CD14-positive monocyte (primary cell): ENCODE results near the gene CNOT6. TPM values are rescaled to one million over a fixed set of nuclear protein-coding genes. Genes with fewer than 3 reads are reported as not detected.

Experiments
- DNase-seq, 3 donors: peaks; one replicate each; pipeline ENCODE4 v3.0.0-alpha.2; 2011 to 2022
- H2AFZ ChIP-seq: 2 replicates; pipeline ENCODE4 v1.6.0; 2012; ENCODE audit warnings: mild to moderate bottlenecking, low read depth, low read length, inconsistent platforms; ENCODE audit not compliant: insufficient read depth, poor library complexity, severe bottlenecking
- H3K27ac ChIP-seq, 2 donors: 1 replicate in 1 of 2; 2 replicates in 1 of 2; pipeline ENCODE4 v1.5.1; 2012 to 2013; ENCODE audit warnings: low read length in 2 of 2, control low read depth in 1 of 2, inconsistent platforms in 1 of 2, low read depth in 1 of 2, mild to moderate bottlenecking in 1 of 2
- H3K27me3 ChIP-seq, 2 donors: one replicate each; pipeline versions ENCODE4 v1.6.0 to v1.6.1; 2011 to 2013; ENCODE audit warnings: low read length in 2 of 2; ENCODE audit not compliant: control insufficient read depth in 2 of 2, insufficient read depth in 2 of 2
- H3K36me3 ChIP-seq, 2 donors: replicated peaks in 1 of 2; 1 replicate in 1 of 2; 2 replicates in 1 of 2; pipeline versions ENCODE4 v1.5.1 to v1.6.1; 2012 to 2013; ENCODE audit warnings: low read length in 2 of 2, control low read depth in 1 of 2, inconsistent platforms in 1 of 2, mild to moderate bottlenecking in 1 of 2; ENCODE audit not compliant: insufficient read depth in 2 of 2, control insufficient read depth in 1 of 2
- H3K4me1 ChIP-seq, 2 donors: 1 replicate in 1 of 2; 2 replicates in 1 of 2; pipeline versions ENCODE4 v1.5.1 to v1.6.1; 2012 to 2013; ENCODE audit warnings: low read length in 2 of 2, control low read depth in 1 of 2, inconsistent platforms in 1 of 2, mild to moderate bottlenecking in 1 of 2, moderate library complexity in 1 of 2; ENCODE audit not compliant: insufficient read depth in 2 of 2, control insufficient read depth in 1 of 2
- H3K4me2 ChIP-seq: replicated peaks from 2 replicates; pipeline ENCODE3; 2012; ENCODE audit warnings: low read length, moderate library complexity, mild to moderate bottlenecking; ENCODE audit not compliant: poor library complexity, severe bottlenecking; ENCODE audit errors: extremely low read depth
- H3K4me3 ChIP-seq, 3 experiments: fragments of 200-600 bp in 1 of 3; sonication (generic) in 1 of 3; replicated peaks in 1 of 3; 1 replicate in 2 of 3; 2 replicates in 1 of 3; pipeline ENCODE4 v1.5.1; 2011 to 2013; ENCODE audit warnings: low read length in 3 of 3, mild to moderate bottlenecking in 3 of 3, control low read depth in 2 of 3, low read depth in 2 of 3, inconsistent platforms in 1 of 3, moderate library complexity in 1 of 3
- H3K79me2 ChIP-seq: 2 replicates; pipeline ENCODE4 v1.6.0; 2012; ENCODE audit warnings: mild to moderate bottlenecking, control low read depth, inconsistent platforms, low read length, moderate library complexity; ENCODE audit not compliant: insufficient read depth
- H3K9ac ChIP-seq: 2 replicates; pipeline ENCODE4 v1.6.0; 2017; ENCODE audit warnings: low read length, mild to moderate bottlenecking; ENCODE audit not compliant: insufficient read depth, poor library complexity, severe bottlenecking
- H3K9me3 ChIP-seq, 2 donors: replicated peaks in 1 of 2; 1 replicate in 1 of 2; 2 replicates in 1 of 2; pipeline versions ENCODE4 v1.5.1 to v1.6.1; 2012 to 2013; ENCODE audit warnings: low read length in 2 of 2, control low read depth in 1 of 2; ENCODE audit not compliant: control insufficient read depth in 1 of 2, insufficient read depth in 1 of 2
- H4K20me1 ChIP-seq: 2 replicates; pipeline ENCODE4 v1.6.0; 2012; ENCODE audit warnings: mild to moderate bottlenecking, low read length, control low read depth, moderate library complexity; ENCODE audit not compliant: insufficient read depth
- H3K27ac Mint-ChIP-seq, 7 donors: one replicate each; pipeline ENCODE4 v1.8.0; 2020; ENCODE audit warnings: mild to moderate bottlenecking in 7 of 7, mixed read lengths in 7 of 7, moderate library complexity in 6 of 7, inconsistent platforms in 2 of 7
- H3K27me3 Mint-ChIP-seq, 3 donors: one replicate each; pipeline ENCODE4 v1.8.0; 2021 to 2022; ENCODE audit warnings: low read depth in 3 of 3, mild to moderate bottlenecking in 3 of 3, mixed read lengths in 3 of 3, moderate library complexity in 3 of 3, inconsistent platforms in 1 of 3
- H3K36me3 Mint-ChIP-seq, 2 donors: one replicate each; pipeline ENCODE4 v1.8.0; 2020; ENCODE audit warnings: mixed read lengths in 2 of 2, inconsistent platforms in 1 of 2, mild to moderate bottlenecking in 1 of 2
- H3K4me1 Mint-ChIP-seq: one replicate; pipeline ENCODE4 v1.8.0; 2020; ENCODE audit warnings: mild to moderate bottlenecking, mixed read lengths
- H3K4me3 Mint-ChIP-seq, 2 donors: one replicate each; pipeline ENCODE4 v1.8.0; 2020; ENCODE audit warnings: mild to moderate bottlenecking in 2 of 2, mixed read lengths in 2 of 2, moderate library complexity in 1 of 2
- H3K9me3 Mint-ChIP-seq, 7 donors: one replicate each; pipeline ENCODE4 v1.8.0; 2020 to 2022; ENCODE audit warnings: mixed read lengths in 7 of 7, mild to moderate bottlenecking in 6 of 7, moderate library complexity in 6 of 7, inconsistent platforms in 2 of 7
- CTCF ChIP-seq: fragments of 200-600 bp; IDR thresholded peaks from one replicate; pipeline ENCODE4 v1.8.0; 2022; ENCODE audit warnings: antibody characterized with exemption, mild to moderate bottlenecking
- WGBS: methylation state at CpG from one replicate; pipeline ENCODE4 v1.1.5; 2013; ENCODE audit warnings: missing lambda C conversion rate; ENCODE audit not compliant: insufficient coverage; 5-methylcytosine and 5-hydroxymethylcytosine counted together
- intact Hi-C, 2 donors: fragments of 100-400 bp; cut with micrococcal nuclease; formaldehyde crosslinking; loops; one replicate each; pipeline versions ENCODE4 v1.15.0 to v1.15.1; 2023
- polyA plus RNA-seq, 3 donors: library from polyadenylated mRNA; depleted of rRNA in 1 of 3; unstranded in 2 of 3; stranded (reverse) in 1 of 3; fragments of 300-500 nt in 2 of 3; fragments of >200 nt in 1 of 3; fragmentation: Illumina TruSeq in 2 of 3; gene quantifications; 1 replicate in 2 of 3; 2 replicates in 1 of 3; pipeline ENCODE4 v1.2.3, GENCODE V29; 2012 to 2021

Gene CNOT6
- polyA plus RNA-seq, 3 donors: 4.8 to 9.5 (median 7.7) TPM

GRCh38 chr5:180469866-180470265 lies 24.3 kb upstream of the CNOT6 start:
- Histone ChIP-seq H3K4me1 (no peaks in the 10 kb centered on the region), H3K27ac (no peak overlapping the region), H3K9me3 (no peaks in the 10 kb centered on the region), H4K20me1 (no peaks in the 10 kb centered on the region), H3K4me3 (no peak overlapping the region), H3K36me3 (no peaks in the 10 kb centered on the region), H2AFZ (no peak overlapping the region), H3K4me2 (no peak overlapping the region), H3K79me2 (no peaks in the 10 kb centered on the region), H3K27me3 (no peaks in the 10 kb centered on the region), H3K9ac (no peak overlapping the region)
- TF ChIP-seq CTCF: no peak
- Mint-ChIP-seq H3K4me3 (no peak overlapping the region), H3K27me3 (peaks cover 2 to 10% (median 3%) of the 10 kb centered on the region in 3 donors), H3K27ac (peak overlapping the region in 1 of 7 donors; percentile 48), H3K4me1 (no peaks in the 10 kb centered on the region), H3K36me3 (no peaks in the 10 kb centered on the region), H3K9me3 (peaks cover 0 to 4% (median 2%) of the 10 kb centered on the region in 7 donors)
- WGBS: 100% methylated on average over 1 of the region's 1 CpG
- intact Hi-C loops: no loop called here
- no peak for DNase-seq

- no peaks in the 10 kb centered on the region for H3K4me1 Mint-ChIP-seq
- H3K36me3 Mint-ChIP-seq: no peaks in the 10 kb centered on the region
- Histone ChIP-seq H3K9me3 (no peaks in the 10 kb centered on the region), H3K79me2 (no peaks in the 10 kb centered on the region), H3K4me2 (no peak overlapping the region), H3K36me3 (no peaks in the 10 kb centered on the region), H3K9ac (no peak overlapping the region), H3K4me3 (no peak overlapping the region), H3K4me1 (no peaks in the 10 kb centered on the region), H2AFZ (no peak overlapping the region), H4K20me1 (no peaks in the 10 kb centered on the region), H3K27ac (no peak overlapping the region), H3K27me3 (no peaks in the 10 kb centered on the region)
- no peak overlapping the region for H3K4me3 Mint-ChIP-seq
- 87% methylated on average over 11 of the region's 11 CpGs for WGBS
- intact Hi-C loops: no loop called here
- H3K27ac Mint-ChIP-seq: no peak overlapping the region
- H3K9me3 Mint-ChIP-seq: peaks cover 0 to 2% (median 0%) of the 10 kb centered on the region in 7 donors
- DNase-seq: no peak
- H3K27me3 Mint-ChIP-seq: peaks cover 2 to 10% (median 4%) of the 10 kb centered on the region in 3 donors
- TF ChIP-seq CTCF: no peak
Observed at GRCh38 chr5:180470361-180470760, 23.8 kb upstream of the CNOT6 start.
